HG03342 (cell line): Measurements from ENCODE around the gene SDC1.
"Not testable (repeated sequence)": the region's sequence is repeated elsewhere in the genome, so short reads cannot be mapped to it uniquely, and the experiment has no call there.

Source experiments
- ATAC-seq: cut with Tn5 transposase; IDR thresholded peaks from one replicate; pipeline ENCODE4 v1.9.1; 2021; ENCODE audit warnings: mild to moderate bottlenecking, moderate library complexity; ENCODE audit not compliant: unreplicated experiment

Gene SDC1

GRCh38 chr2:20199633-20200270 is 25.2 kb downstream of the SDC1 start:
- no peak for ATAC-seq

- no peak for ATAC-seq
These were observed 25.9 kb downstream of the SDC1 start for GRCh38 chr2:20198796-20199632.

GRCh38 chr2:20198001-20198400 is 26.9 kb downstream of the SDC1 start:
- no peak for ATAC-seq

- no peak for ATAC-seq
These were observed 27.7 kb downstream of the SDC1 start for GRCh38 chr2:20197192-20197591.

- ATAC-seq: no peak
These were observed 28.2 kb downstream of the SDC1 start for GRCh38 chr2:20196657-20197161.

GRCh38 chr2:20196053-20196656 is 28.8 kb downstream of the SDC1 start:
- ATAC-seq: no peak

- no peak for ATAC-seq
These were observed 29.4 kb downstream of the SDC1 start for GRCh38 chr2:20195431-20196033.

- ATAC-seq: not testable (repeated sequence)
These were observed 29.9 kb downstream of the SDC1 start for GRCh38 chr2:20195016-20195411.

- ATAC-seq: no peak
These were observed 30.6 kb downstream of the SDC1 start for GRCh38 chr2:20194097-20195015.

GRCh38 chr2:20193185-20193584 is 31.7 kb downstream of the SDC1 start:
- no peak for ATAC-seq

- ATAC-seq: no peak
These were observed 32.1 kb downstream of the SDC1 start for GRCh38 chr2:20192781-20193180.

- no peak for ATAC-seq
These were observed 33.0 kb downstream of the SDC1 start for GRCh38 chr2:20191714-20192569.

- no peak for ATAC-seq
These were observed 33.8 kb downstream of the SDC1 start for GRCh38 chr2:20190876-20191713.

- ATAC-seq: no peak
These were observed 34.8 kb downstream of the SDC1 start for GRCh38 chr2:20190170-20190569.

- ATAC-seq: no peak
These were observed 35.5 kb downstream of the SDC1 start for GRCh38 chr2:20189299-20189931.

GRCh38 chr2:20188851-20189250 is 36.1 kb downstream of the SDC1 start:
- ATAC-seq: no peak

- no peak for ATAC-seq
These were observed 36.7 kb downstream of the SDC1 start for GRCh38 chr2:20188201-20188600.

- no peak for ATAC-seq
These were observed 37.6 kb downstream of the SDC1 start for GRCh38 chr2:20187331-20187730.
